ENCODE data around the gene CYP46A1.

DNA sequence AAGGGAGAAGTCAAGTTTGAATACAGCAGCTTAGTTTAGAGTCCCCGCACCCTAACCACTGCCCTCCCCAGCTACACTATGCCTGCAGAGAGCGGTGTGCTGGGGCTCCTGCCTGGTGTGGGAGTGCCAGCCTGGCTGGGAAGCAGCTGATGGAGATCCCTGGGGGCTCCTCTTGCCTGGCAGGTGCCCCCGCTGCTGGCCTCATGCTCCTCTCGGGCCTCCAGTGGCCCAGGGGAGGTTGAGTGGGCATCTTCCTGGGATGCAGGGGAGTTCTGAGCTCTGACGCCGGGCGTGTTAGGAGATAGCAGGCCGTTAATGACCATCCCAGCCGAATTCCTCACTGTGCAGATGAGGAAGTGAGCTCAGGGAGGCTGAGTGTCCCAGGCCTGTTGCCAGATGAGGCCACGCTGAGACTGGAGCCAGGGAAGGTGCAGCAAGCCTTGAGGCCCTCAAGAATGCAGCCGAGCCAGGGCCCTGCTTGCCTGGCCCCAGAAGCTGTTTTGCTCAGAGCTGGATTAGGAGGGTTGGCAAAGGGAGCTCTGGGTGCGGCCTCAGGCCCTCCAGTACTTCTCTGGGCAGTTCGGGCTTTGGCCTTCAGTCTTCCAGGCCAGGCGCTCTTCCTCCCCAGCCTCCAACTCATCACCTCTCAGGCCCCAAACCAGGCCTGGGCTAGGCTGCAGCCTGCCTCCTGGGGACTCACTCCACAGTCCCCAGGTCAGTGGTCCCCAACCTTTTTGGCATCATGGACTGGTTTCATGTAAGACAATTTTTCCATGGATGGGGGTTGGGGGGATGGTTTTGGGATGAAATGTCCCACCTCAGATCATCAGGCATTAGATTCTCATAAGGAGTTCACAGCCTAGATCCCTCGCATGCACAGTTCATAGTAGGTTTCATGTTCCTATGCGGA, 6.6 kb upstream of the CYP46A1 start:
- TF ChIP-seq, protein P1, sequence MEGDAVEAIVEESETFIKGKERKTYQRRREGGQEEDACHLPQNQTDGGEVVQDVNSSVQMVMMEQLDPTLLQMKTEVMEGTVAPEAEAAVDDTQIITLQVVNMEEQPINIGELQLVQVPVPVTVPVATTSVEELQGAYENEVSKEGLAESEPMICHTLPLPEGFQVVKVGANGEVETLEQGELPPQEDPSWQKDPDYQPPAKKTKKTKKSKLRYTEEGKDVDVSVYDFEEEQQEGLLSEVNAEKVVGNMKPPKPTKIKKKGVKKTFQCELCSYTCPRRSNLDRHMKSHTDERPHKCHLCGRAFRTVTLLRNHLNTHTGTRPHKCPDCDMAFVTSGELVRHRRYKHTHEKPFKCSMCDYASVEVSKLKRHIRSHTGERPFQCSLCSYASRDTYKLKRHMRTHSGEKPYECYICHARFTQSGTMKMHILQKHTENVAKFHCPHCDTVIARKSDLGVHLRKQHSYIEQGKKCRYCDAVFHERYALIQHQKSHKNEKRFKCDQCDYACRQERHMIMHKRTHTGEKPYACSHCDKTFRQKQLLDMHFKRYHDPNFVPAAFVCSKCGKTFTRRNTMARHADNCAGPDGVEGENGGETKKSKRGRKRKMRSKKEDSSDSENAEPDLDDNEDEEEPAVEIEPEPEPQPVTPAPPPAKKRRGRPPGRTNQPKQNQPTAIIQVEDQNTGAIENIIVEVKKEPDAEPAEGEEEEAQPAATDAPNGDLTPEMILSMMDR (IDR thresholded peaks at IDR 0.05): no peak
- TF ChIP-seq POLR2A (IDR thresholded peaks at IDR 0.05): no peak

Measured in Peyer's patch (tissue), 4 donors.